WTC11 (cell line): Measurements from ENCODE around the gene HFM1. TPM values are rescaled to one million over a fixed set of nuclear protein-coding genes. Genes with fewer than 3 reads are reported as not detected.

Experiments used
- ATAC-seq: fragments of 200-7000 bp; cut with Tn5 transposase; 2 replicates; pipeline ENCODE4 v1.10.0; 2021; ENCODE audit warnings: mild to moderate bottlenecking, moderate library complexity
- CTCF ChIA-PET: fragments of 300-600 bp; sonication (Branson Sonifier 250); formaldehyde crosslinking; loops from one replicate; lab custom pipeline; 2021; ENCODE audit warnings: antibody characterized with exemption; lab: Charles Lee
- POLR2A ChIA-PET: fragments of 350-600 bp; sonication (Branson Sonifier 250); formaldehyde crosslinking; loops from one replicate; lab custom pipeline; 2021; ENCODE audit warnings: antibody characterized with exemption; lab: Charles Lee
- DNase-seq: peaks from one replicate; pipeline ENCODE4 v3.0.0; 2021; ENCODE audit warnings: low spot score
- H3K27ac Mint-ChIP-seq: 2 replicates; pipeline ENCODE4 v1.8.0; 2021; ENCODE audit warnings: mixed read lengths
- H3K27me3 Mint-ChIP-seq: 2 replicates; pipeline ENCODE4 v1.8.0; 2021; ENCODE audit warnings: low read depth, mild to moderate bottlenecking, moderate library complexity, mixed read lengths
- H3K36me3 Mint-ChIP-seq: 2 replicates; pipeline ENCODE4 v1.8.0; 2021; ENCODE audit warnings: mixed read lengths
- H3K4me1 Mint-ChIP-seq: 2 replicates; pipeline ENCODE4 v1.8.0; 2022; ENCODE audit warnings: mixed read lengths
- H3K4me3 Mint-ChIP-seq: 2 replicates; pipeline ENCODE4 v1.8.0; 2021; ENCODE audit warnings: mild to moderate bottlenecking, moderate library complexity, mixed read lengths
- H3K9me3 Mint-ChIP-seq: 2 replicates; pipeline ENCODE4 v1.8.0; 2021; ENCODE audit warnings: mixed read lengths
- E2F4 ChIP-seq: sonication (generic); formaldehyde crosslinking; IDR thresholded peaks from 2 replicates; pipeline ENCODE4 v1.8.1; 2022; ENCODE audit warnings: low read depth, mild to moderate bottlenecking, moderate library complexity, missing genetic modification reagents, borderline replicate concordance
- ELF4 ChIP-seq: sonication (generic); formaldehyde crosslinking; IDR thresholded peaks from 2 replicates; pipeline ENCODE4 v1.8.1; 2022; ENCODE audit warnings: low read depth, mild to moderate bottlenecking, moderate library complexity, missing genetic modification reagents
- EMX1 ChIP-seq: fragments of 250-450 bp; sonication (Bioruptor Pico); IDR thresholded peaks from 2 replicates; pipeline ENCODE4 v1.8.0; 2021; ENCODE audit warnings: mild to moderate bottlenecking
- ETV6 ChIP-seq: sonication (generic); formaldehyde crosslinking; IDR thresholded peaks from 2 replicates; pipeline ENCODE4 v1.8.1; 2022; ENCODE audit warnings: mild to moderate bottlenecking, missing genetic modification reagents
- FOXJ3 ChIP-seq: sonication (generic); formaldehyde crosslinking; IDR thresholded peaks from 2 replicates; pipeline ENCODE4 v1.9.0; 2021; ENCODE audit warnings: missing genetic modification reagents, mild to moderate bottlenecking, borderline replicate concordance
- FOXP1 ChIP-seq: sonication (generic); formaldehyde crosslinking; IDR thresholded peaks from 2 replicates; pipeline ENCODE4 v1.8.0; 2022; ENCODE audit warnings: missing genetic modification reagents, mild to moderate bottlenecking, moderate library complexity, borderline replicate concordance
- GABPB1 ChIP-seq: sonication (generic); formaldehyde crosslinking; IDR thresholded peaks from 2 replicates; pipeline ENCODE4 v1.8.1; 2023; ENCODE audit warnings: mild to moderate bottlenecking, missing genetic modification reagents
- GTF2I ChIP-seq: fragments of 250-450 bp; sonication (Bioruptor Pico); conservative IDR thresholded peaks from 2 replicates; pipeline ENCODE4 v1.4.0; 2021; ENCODE audit warnings: mild to moderate bottlenecking
- IRF2 ChIP-seq: sonication (generic); formaldehyde crosslinking; IDR thresholded peaks from 2 replicates; pipeline ENCODE4 v1.8.0; 2022; ENCODE audit warnings: low read depth, missing genetic modification reagents, borderline replicate concordance
- JUN ChIP-seq: sonication (generic); formaldehyde crosslinking; IDR thresholded peaks from 2 replicates; pipeline ENCODE4 v1.8.0; 2023; ENCODE audit warnings: mild to moderate bottlenecking, missing genetic modification reagents
- KAT7 ChIP-seq: sonication (generic); formaldehyde crosslinking; IDR thresholded peaks from 2 replicates; pipeline ENCODE4 v1.8.1; 2023; ENCODE audit warnings: missing genetic modification reagents, mild to moderate bottlenecking, borderline replicate concordance
- NR1H2 ChIP-seq: sonication (generic); formaldehyde crosslinking; IDR thresholded peaks from 2 replicates; pipeline ENCODE4 v1.9.0; 2021; ENCODE audit warnings: mild to moderate bottlenecking, moderate library complexity, missing genetic modification reagents
- NR3C1 ChIP-seq: sonication (generic); formaldehyde crosslinking; conservative IDR thresholded peaks from 2 replicates; pipeline ENCODE4 v1.8.1; 2023; ENCODE audit warnings: low read depth, mild to moderate bottlenecking, missing genetic modification reagents
- SMAD3 ChIP-seq: sonication (generic); formaldehyde crosslinking; IDR thresholded peaks from 2 replicates; pipeline ENCODE4 v1.8.0; 2022; ENCODE audit warnings: missing genetic modification reagents, mild to moderate bottlenecking, borderline replicate concordance
- SOX15 ChIP-seq: fragments of 250-450 bp; sonication (Bioruptor Pico); IDR thresholded peaks from 2 replicates; pipeline ENCODE4 v1.9.0; 2021; ENCODE audit warnings: mild to moderate bottlenecking
- ZNF263 ChIP-seq: sonication (generic); formaldehyde crosslinking; IDR thresholded peaks from 2 replicates; pipeline ENCODE4 v1.8.1; 2022; ENCODE audit warnings: low read depth, mild to moderate bottlenecking, moderate library complexity, missing genetic modification reagents
- ZNF281 ChIP-seq: sonication (generic); formaldehyde crosslinking; IDR thresholded peaks from 2 replicates; pipeline ENCODE4 v1.8.0; 2023; ENCODE audit warnings: mild to moderate bottlenecking, missing genetic modification reagents
- ZNF423 ChIP-seq: fragments of 250-450 bp; sonication (Bioruptor Pico); IDR thresholded peaks from 2 replicates; pipeline ENCODE4 v2.1.2; 2022; ENCODE audit warnings: mild to moderate bottlenecking, moderate library complexity
- ZNF425 ChIP-seq: fragments of 250-450 bp; sonication (Bioruptor Pico); conservative IDR thresholded peaks from 2 replicates; pipeline ENCODE4 v1.9.0; 2021; ENCODE audit warnings: mild to moderate bottlenecking
- ZNF671 ChIP-seq: fragments of 250-450 bp; sonication (Bioruptor Pico); IDR thresholded peaks from 2 replicates; pipeline ENCODE4 v1.8.0; 2021; ENCODE audit warnings: mild to moderate bottlenecking
- total RNA-seq: library from RNA; stranded (reverse); gene quantifications from 3 replicates; pipeline ENCODE4 v1.2.3, GENCODE V29; 2021

HFM1 gene
- total RNA-seq, 1 experiment from 2014 or later: 1.7 TPM

GRCh38 chr1:91402023-91402422 is 2.6 kb downstream of the HFM1 start:
- POLR2A ChIA-PET: no interaction called here
- no peaks in the 10 kb centered on the region for H3K36me3 Mint-ChIP-seq
- no peak overlapping the region for H3K4me3 Mint-ChIP-seq
- TF ChIP-seq FOXP1: no peak
- DNase-seq: no peak
- no peak overlapping the region for H3K27ac Mint-ChIP-seq
- H3K4me1 Mint-ChIP-seq: peaks cover 20% of the 10 kb centered on the region
- H3K27me3 Mint-ChIP-seq: no peaks in the 10 kb centered on the region
- no peaks in the 10 kb centered on the region for H3K9me3 Mint-ChIP-seq
- CTCF ChIA-PET: no interaction called here
- no peak for ATAC-seq

GRCh38 chr1:91400133-91400725 is 4.4 kb downstream of the HFM1 start:
- H3K27ac Mint-ChIP-seq: no peak overlapping the region
- no peak for TF ChIP-seq ELF4 (CRISPR knock-in tag)
- H3K4me3 Mint-ChIP-seq: no peak overlapping the region
- peaks cover 18% of the 10 kb centered on the region for H3K4me1 Mint-ChIP-seq
- no peaks in the 10 kb centered on the region for H3K27me3 Mint-ChIP-seq
- ATAC-seq (no peak), DNase-seq (peak; percentile 28)
- H3K9me3 Mint-ChIP-seq: no peaks in the 10 kb centered on the region
- CTCF ChIA-PET: interaction anchor here (0.7 to 1.0 kb wide), 4 partner anchors 117 to 251 kb away, joined by 3 to 5 read pairs (median 3); no protein-coding TSS in a partner anchor
- POLR2A ChIA-PET: interaction anchor here (0.7 kb wide), 1 partner anchor 378 kb away, joined by 4 read pairs; no protein-coding TSS in a partner anchor
- H3K36me3 Mint-ChIP-seq: no peaks in the 10 kb centered on the region

GRCh38 chr1:91398291-91398690 is 6.3 kb downstream of the HFM1 start:
- ChIA-PET CTCF (interaction anchor here (1.0 kb wide), 1 partner anchor 233 kb away, joined by 3 read pairs; no protein-coding TSS in a partner anchor), POLR2A (no interaction called here)
- no peaks in the 10 kb centered on the region for H3K9me3 Mint-ChIP-seq
- no peak overlapping the region for H3K4me3 Mint-ChIP-seq
- no peak overlapping the region for H3K27ac Mint-ChIP-seq
- no peaks in the 10 kb centered on the region for H3K36me3 Mint-ChIP-seq
- TF ChIP-seq GABPB1: no peak
- no peak for TF ChIP-seq KAT7 (CRISPR knock-in tag)
- TF ChIP-seq FOXP1: no peak
- no peak for TF ChIP-seq JUN
- no peak for TF ChIP-seq FOXJ3
- TF ChIP-seq SMAD3 (CRISPR knock-in tag): no peak
- TF ChIP-seq NR3C1: no peak
- no peak for TF ChIP-seq GTF2I
- TF ChIP-seq ELF4 (CRISPR knock-in tag): no peak
- no peak for TF ChIP-seq E2F4
- TF ChIP-seq ZNF423 (CRISPR knock-in tag): no peak
- no peaks in the 10 kb centered on the region for H3K27me3 Mint-ChIP-seq
- DNase-seq (no peak), ATAC-seq (no peak)
- H3K4me1 Mint-ChIP-seq: peaks cover 15% of the 10 kb centered on the region

- DNase-seq: no peak
- CTCF ChIA-PET: no interaction called here
- peaks cover 11% of the 10 kb centered on the region for H3K4me1 Mint-ChIP-seq
Observed at GRCh38 chr1:91397605-91398004, 7.0 kb downstream of the HFM1 start.

More at GRCh38 chr1:91397605-91398004, 7.0 kb downstream of the HFM1 start:
- H3K27me3 Mint-ChIP-seq: no peaks in the 10 kb centered on the region
- POLR2A ChIA-PET: no interaction called here
- H3K9me3 Mint-ChIP-seq: no peaks in the 10 kb centered on the region
- TF ChIP-seq EMX1 (no peak), ZNF263 (CRISPR knock-in tag) (no peak), IRF2 (no peak), ZNF671 (CRISPR knock-in tag) (no peak), ETV6 (no peak), NR1H2 (CRISPR knock-in tag) (no peak), ZNF425 (no peak), ZNF281 (CRISPR knock-in tag) (no peak), SOX15 (no peak)
- no peak overlapping the region for H3K4me3 Mint-ChIP-seq
- no peak for ATAC-seq
- no peak overlapping the region for H3K27ac Mint-ChIP-seq
- no peaks in the 10 kb centered on the region for H3K36me3 Mint-ChIP-seq
